ENCODE results near the gene CTSC. TPM values are rescaled to one million over a fixed set of nuclear protein-coding genes. Genes with fewer than 3 reads are reported as not detected.

Gene CTSC
- total RNA-seq, 1 experiment from 2014 or later = not detected

DNA sequence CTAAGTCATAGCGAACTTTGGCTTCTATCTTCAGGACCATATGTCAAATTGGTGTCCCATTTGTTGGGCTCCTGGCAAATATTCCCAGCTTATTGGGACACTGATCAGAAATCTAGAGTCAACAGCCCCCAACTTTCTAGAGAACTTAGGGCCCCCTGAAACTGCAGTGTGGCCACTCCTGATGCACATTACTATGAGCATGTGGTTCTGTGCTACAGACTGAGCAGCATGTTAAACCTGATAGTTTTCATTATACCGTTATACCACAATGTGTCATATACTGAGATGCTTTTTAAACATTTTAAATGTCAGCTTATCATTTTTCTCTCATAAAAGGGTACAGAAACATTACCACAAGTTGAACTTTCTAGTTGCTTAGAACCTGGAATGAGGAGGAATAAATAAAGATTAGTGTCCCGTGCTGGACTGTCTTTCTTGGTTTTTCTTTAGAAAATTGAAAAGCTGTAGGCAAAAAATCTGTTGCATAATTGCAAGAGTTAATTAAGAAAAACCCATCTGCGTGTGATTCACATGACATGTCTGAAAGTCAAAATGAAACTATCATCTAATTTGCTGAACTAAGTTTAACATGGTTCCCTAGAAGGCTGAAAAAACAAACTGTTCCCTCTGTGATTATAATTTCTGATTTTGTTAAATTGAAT lies 16.4 kb upstream of the CTSC start:
- DNase-seq (ENCODE audit: low spot score) = no peak
- in situ Hi-C loops (cut with HindIII; ENCODE audit: low sequenced_read_pairs) = no loop called here

DNA sequence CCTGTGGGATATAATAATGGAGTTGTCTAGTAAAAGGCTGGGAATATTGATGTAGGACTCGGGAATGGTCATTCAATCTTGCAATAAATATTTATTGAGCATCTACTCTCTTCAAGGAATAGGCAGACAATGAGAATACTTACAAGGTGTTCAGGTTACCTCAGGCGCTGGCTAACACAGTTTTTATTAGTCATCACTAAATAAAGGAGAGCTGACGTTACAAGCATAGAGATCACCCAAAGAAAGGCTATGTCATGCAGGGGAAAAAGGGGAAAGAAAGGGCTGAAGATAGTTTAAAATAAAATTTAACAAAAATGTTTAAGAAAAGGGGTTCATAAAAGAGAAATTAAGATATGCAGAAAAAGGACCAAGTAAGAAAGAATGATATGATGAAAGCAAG lies 15.8 kb upstream of the CTSC start:
- in situ Hi-C loops (cut with HindIII; ENCODE audit: low sequenced_read_pairs) = no loop called here
- no peak for DNase-seq (ENCODE audit: low spot score)

DNA sequence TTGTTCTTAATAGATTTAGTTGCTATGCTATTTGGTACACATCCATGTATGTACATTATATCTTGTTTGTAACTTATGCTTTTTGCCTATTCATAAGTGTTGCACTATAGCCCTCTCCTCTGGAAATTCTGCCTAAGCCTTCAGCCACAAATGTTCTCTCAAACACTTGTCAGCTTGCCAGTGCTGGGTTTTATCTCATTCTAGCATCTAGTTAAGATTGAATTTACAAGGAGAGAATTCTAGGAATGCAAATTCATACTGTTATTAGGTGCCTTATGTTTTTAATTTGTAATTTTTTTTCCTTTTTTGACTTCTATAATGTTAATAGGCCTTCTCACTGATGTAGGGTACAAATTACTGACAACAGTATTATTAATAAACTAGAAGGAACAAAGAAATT lies 14.6 kb upstream of the CTSC start:
- in situ Hi-C loops (cut with HindIII; ENCODE audit: low sequenced_read_pairs) = no loop called here
- DNase-seq (ENCODE audit: low spot score) = no peak

DNA sequence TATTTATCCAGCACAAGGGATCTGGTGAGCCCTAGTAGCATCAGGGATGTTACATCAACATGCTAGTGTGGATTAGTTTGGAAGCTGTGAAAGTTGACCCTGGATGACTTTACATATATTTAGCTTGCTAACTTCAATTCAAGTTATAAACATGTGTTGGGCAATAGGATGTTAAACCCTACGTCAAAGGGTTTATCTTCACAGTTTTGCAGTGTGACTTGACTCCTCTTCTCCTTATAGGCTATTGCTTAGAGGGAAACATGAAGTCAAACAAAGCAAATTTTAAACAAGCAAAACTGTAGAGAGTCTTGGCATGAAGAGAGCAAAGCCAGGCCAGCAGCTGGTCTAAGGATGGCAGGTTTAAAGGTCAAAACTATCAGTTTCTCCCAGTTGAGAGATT lies 11.3 kb upstream of the CTSC start:
- no peak for DNase-seq (ENCODE audit: low spot score)
- in situ Hi-C loops (cut with HindIII; ENCODE audit: low sequenced_read_pairs) = no loop called here

DNA sequence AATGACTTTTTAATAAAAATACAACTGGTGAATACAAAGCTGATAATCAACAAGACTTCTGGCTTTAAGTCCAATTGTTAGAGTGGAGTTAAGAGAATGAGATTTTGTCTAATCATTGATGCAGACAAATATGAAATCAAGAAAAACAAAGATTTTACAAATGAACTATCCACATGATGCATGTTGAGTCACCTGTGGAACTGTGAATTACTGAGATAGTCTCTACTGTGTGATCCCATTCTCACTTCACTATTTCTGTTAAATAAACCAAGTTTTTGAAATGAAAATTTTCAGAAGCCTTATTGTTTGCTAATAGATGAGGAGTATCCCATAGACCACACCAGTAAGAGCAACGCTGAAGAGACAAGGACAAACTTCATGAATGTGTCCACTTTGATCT lies 8.4 kb upstream of the CTSC start:
- no peak for DNase-seq (ENCODE audit: low spot score)
- in situ Hi-C loops (cut with HindIII; ENCODE audit: low sequenced_read_pairs) = no loop called here

DNA sequence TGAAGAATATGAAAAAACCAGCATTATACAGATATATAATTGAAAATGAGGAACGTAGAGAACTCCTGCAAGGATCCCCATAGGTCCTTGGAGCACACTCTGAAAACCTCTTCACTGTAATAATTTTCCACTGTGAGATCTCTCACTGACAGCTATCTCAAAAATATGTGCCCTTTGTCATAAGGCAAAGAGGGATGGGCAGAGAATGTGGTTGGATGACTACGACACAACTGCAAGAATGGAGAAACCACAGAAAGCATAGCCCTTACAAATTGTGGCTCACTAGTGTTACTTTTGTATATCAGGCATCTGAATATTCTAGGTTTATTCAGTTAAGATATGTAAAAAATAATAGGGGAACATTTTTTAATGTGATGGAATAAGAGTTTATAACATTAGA lies 7.9 kb upstream of the CTSC start:
- in situ Hi-C loops (cut with HindIII; ENCODE audit: low sequenced_read_pairs) = no loop called here

DNA sequence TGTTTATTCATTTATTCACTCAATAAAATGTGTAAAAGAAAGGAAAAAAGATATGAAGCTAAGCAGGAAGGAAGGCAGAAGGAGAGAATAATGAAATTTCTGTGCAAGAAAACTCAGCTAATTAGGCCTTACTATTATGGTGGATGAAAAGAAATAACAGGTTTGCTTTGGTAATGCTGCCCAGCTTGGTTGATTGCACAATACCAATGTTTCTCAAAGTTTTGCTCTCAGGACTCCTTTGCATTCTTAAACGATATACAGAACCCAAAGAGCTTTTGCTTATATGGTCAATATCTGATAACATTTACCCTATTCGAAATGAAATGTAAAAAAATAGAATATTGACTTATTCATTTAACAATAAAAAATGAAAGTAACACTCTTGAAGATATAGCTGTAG lies 7.3 kb upstream of the CTSC start:
- no peak for DNase-seq (ENCODE audit: low spot score)
- in situ Hi-C loops (cut with HindIII; ENCODE audit: low sequenced_read_pairs) = no loop called here

More for the DNA sequence above, 7.9 kb upstream of the CTSC start:
- no peak for DNase-seq (ENCODE audit: low spot score)

DNA sequence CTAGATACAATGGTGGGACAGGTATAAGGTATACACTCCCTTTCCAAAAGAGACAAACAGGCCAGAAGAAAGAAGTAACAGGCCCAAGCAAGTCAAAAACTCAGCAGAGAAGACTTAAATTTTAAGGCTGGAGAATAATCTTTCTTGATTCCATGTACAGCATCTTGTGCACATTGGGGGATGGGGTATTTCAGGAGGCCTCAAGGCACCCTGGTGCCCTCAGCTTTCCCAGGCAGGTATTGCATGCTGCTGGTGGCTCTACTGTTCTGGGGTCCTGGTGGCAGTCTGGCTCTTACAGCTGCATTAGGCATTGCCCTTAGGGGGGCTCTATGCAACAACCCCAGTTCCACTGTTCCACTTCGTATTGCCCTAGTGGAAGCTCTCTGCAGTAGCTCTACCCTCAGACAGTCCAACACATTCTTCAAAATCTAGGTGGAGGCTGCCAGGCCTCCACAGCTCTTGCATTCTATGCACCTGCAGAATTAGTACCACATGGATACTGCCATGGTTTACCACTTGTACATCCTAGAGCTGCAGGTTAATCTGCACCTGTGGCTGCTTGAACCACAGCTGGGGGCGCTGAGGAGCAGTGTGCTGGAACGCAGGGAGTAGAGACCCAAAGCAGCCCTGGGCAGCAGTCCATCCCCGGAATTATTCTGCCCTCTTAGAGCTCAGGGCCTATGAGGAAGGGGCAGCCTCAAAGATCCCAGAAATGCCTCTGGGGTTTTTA lies 4.2 kb upstream of the CTSC start:
- DNase-seq (ENCODE audit: low spot score) = no peak
- in situ Hi-C loops (cut with HindIII; ENCODE audit: low sequenced_read_pairs) = no loop called here

DNA sequence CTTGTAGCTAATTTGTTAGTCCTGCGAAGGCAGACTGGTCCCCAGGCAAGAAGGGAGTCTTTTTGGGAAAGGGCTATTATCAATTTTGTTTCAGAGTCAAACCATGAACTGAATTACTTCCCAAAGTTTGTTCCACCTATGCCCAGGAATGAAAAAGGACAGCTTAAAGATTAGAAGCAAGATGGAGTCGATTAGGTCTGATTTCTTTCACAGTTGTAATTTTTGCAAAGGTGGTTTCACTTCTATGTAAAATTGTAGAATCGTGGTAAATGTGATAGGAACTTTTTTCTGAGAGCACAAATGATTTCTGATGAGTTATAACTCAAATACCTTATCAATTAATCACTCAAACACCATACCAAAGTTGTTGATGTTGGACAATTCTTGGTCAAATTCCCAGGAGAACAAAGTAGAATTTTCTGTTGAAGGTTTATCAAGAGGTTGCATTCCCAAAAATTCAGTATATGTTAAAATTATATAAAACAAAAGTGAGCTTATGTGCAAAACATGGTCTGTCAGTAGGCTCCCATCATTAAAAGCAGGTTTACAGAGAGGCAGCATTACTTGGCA lies 2.9 kb upstream of the CTSC start:
- in situ Hi-C loops (cut with HindIII; ENCODE audit: low sequenced_read_pairs) = no loop called here
- no peak for DNase-seq (ENCODE audit: low spot score)

DNA sequence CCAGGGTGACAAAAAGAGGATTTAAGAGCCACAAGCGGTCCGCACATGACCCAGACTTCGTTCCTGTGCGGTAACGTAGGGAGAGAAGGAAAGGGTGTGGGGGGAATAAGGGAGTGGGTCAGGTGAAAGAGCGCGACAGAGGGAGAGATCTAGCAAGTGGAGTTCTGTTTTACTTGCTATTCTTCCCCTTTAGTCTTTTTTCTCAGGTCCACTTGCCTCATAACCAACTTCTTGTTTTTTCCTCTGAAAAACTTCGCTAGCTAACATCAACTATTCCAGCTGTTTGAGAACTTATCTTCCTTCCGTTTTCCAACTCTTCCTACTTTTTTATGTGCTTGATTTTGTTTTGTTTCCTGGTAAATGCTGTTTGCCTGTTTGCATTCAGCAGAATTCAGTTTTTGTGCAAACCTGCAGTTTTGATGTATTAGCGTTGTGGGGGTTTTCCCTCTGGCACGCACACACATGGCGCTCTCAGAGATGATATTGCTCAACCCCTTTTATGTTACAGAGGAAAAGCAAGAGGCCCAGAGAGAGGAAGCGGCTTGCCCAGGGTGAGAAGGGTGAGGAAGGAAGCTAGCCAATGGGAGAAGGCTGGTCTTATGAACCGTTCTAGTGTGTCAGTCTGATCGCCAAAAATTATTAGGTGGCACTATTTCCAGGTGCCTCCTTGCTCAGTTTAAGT lies 592 bp upstream of the CTSC start:
- in situ Hi-C loops (cut with HindIII; ENCODE audit: low sequenced_read_pairs) = no loop called here
- no peak for DNase-seq (ENCODE audit: low spot score)

DNA sequence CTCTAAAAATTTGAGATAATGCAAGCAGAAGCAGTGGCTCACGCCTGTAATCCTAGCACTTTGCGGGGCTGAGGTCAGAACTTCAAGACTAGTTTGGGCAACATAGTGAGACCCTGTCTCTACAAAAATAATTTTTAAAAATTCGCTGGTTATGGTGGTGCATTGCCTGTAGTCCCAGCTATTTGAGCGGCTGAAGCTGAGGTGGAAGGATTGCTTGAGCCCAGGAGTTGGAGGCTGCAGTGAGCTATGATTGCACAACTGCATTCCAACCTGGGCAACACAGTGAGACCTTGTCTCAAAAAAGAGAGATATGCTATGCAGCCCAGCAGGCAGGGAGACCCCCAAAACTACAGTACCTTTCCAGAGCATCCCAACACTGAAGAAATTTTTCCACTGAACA lies 2.3 kb downstream of the CTSC start:
- in situ Hi-C loops (cut with HindIII; ENCODE audit: low sequenced_read_pairs) = no loop called here
- no peak for DNase-seq (ENCODE audit: low spot score)

DNA sequence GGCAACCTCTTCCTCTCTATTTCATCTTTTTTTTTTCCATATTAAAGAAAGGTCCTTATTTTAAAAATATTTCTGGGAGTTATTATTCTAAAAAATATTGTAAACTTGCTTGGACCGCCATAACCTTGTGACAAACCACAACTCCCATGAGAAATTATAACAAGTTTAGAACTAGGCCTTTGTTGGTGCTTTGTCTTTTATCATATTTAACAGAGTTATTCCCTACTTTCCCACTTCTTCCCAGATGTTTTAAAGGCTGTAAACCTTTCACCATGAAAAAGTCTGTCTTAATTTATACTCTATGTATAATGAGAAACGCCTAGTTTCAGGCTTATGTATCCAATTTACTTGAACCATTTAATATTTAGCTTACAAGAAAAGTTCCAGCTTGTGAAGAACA lies 3.7 kb downstream of the CTSC start:
- no peak for DNase-seq (ENCODE audit: low spot score)
- in situ Hi-C loops (cut with HindIII; ENCODE audit: low sequenced_read_pairs) = no loop called here

DNA sequence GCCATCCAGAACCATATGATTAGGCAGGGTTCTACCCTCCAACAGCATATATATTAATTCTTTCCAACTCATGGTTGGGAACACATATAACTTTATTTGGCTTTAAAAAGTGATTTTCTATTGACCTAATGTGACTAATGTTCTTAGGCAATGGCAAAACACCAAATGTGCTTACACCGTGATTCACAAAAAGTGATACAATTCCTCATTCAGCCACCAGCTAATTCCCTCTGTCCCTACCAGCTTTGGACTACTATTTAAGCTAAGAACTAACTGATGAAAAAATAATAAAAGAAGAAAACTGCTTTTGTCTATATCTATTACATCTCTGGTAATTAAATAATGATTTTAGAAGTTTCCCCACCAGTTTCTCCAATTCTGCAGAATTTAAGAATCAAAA lies 4.7 kb downstream of the CTSC start:
- DNase-seq (ENCODE audit: low spot score) = no peak
- in situ Hi-C loops (cut with HindIII; ENCODE audit: low sequenced_read_pairs) = no loop called here

DNA sequence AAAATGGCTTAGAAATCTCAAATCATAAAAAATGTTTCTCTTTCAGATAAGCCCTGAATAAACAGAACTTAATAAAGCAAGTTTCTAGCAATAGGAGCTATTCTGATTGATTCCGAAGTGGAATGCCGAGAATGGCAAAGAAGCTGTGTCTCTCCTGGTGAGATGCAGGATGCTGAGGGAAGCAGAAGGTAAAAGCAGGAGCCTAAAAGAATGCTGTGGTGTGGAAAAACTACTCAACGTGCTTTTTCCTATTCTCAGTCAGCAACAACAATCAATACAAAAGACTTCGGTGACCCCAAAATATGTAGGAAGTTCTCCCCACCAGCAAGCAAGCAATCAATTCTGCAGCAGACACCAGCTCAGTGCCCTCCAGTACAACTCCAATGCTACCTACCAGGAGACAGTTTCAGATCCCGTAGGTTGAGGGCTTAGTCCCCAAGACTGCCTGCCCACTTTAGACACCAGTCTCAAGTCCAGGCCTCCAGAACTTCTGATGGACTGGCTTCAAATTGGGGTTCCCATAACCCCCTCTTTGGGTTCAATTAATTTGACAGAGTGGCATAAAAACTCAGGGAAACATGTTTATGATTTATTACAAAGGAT lies 6.6 kb downstream of the CTSC start:
- DNase-seq (ENCODE audit: low spot score) = no peak
- in situ Hi-C loops (cut with HindIII; ENCODE audit: low sequenced_read_pairs) = no loop called here

DNA sequence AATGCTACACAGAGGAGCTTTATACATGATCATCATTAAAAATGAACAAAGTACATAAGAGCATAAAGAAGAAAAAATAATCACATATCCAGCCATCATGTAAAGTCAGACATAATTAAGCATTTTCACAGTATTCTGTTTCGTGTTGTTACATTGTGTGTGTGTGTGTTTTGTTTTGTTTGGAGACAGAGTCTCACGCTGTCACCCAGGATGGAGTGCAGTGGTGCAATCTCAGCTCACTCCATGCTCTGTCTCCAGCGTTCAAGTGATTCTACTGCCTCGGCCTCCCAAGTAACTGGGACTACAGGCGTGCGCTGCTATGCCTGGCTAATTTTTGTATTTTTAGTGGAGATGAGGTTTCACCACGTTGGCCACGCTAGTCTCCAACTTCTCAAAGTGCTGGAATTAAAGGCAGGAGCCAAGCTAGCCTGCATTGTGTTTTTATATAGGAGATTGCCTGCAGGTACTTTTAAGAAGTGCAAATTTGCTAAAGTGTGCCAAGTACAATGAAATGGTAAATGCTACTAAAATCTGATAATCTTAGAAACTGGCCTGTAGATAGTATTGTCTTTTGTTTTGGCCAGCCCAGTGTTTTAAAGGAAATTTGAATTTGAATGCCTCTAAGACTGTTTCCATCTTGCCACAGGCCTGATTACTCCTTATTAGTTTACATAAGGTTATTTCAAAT lies 7.8 kb downstream of the CTSC start:
- DNase-seq (ENCODE audit: low spot score) = no peak
- in situ Hi-C loops (cut with HindIII; ENCODE audit: low sequenced_read_pairs) = no loop called here

DNA sequence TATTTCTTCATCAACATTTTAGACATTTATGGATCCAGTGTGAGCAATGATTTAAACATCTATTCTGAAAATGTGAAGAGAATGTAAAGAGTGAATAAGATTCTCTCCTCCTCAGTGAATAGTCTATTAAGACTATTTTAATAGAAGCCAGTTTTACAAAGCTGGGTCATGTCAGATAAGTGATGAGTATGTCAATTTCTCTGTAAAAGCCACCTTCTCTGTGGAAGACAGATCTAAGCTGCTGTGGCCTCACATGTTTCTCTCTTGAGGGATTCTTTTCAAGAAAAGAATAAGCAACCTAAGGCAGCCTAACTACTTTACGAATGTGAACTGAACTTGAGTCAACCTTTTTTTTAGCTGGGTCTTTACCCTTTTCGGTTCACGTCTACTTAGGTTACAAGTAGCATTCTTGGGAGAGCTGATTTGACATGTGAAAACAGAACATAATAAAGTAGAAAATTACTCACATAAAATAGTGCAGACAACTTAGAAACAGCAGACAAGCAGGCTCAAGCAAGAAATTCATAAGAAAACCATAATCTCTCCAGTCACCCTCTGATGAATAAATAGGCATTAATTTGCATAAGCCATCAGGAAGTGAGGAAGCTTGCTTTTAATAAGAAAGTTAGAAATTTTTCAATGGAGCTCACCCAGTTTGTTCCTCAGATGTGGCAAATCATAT lies 9.9 kb downstream of the CTSC start:
- DNase-seq (ENCODE audit: low spot score) = no peak
- in situ Hi-C loops (cut with HindIII; ENCODE audit: low sequenced_read_pairs) = no loop called here

DNA sequence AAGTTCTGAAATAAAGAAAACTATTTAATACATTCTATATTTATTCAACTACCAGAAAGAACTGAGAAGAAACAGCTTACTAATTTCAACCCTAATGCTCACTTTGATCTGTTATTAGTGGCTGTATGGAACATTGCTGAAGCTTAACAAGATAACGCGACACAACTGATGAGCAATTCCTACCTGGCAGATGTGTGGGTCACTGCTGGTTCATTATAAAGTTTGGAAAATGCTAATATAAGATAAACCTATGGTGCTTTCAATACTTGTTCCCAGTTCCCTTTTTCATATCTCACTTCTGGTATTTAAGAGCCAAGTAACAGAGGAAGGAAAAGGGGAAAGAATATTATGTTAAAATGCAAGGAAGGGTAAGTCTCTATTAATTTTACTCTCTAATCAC lies 10.5 kb downstream of the CTSC start:
- DNase-seq (ENCODE audit: low spot score) = no peak
- in situ Hi-C loops (cut with HindIII; ENCODE audit: low sequenced_read_pairs) = no loop called here

DNA sequence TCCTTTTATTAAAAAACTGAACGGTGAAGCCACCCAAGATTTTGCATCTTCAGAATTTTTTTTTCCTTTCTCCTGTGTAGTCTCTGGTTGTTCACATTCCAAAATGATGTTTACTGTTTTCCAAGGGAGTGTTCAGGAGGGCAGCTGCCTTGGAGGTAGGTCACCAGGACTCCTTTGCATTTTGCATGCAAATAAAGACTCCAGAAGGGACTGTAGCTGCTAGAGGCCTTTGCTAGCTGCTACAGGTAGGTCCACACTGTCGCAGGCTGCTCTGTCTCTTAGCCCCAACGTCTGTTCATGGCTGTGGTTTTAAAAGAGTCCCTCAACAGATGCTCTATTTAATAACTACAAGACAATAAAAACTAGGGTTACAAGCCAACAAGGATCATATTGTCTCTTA lies 11.4 kb downstream of the CTSC start:
- in situ Hi-C loops (cut with HindIII; ENCODE audit: low sequenced_read_pairs) = no loop called here
- no peak for DNase-seq (ENCODE audit: low spot score)
